NCI-H345 treated with DMSO at 0.1 percent for 48 hours (cell line): ENCODE measurements around the gene BIRC5.

Experiments used
- DNase-seq: peaks from one replicate; lab custom pipeline; 2025; ENCODE audit not compliant: unreplicated experiment; lab: John Stamatoyannopoulos, UW

Gene BIRC5

GRCh38 chr17:78271419-78272170 lies 57.5 kb downstream of the BIRC5 start:
- no peak for DNase-seq

- no peak for DNase-seq
Measured at GRCh38 chr17:78272181-78272913, 58.3 kb downstream of the BIRC5 start.

GRCh38 chr17:78272914-78273258 lies 58.8 kb downstream of the BIRC5 start:
- no peak for DNase-seq

- DNase-seq: no peak
Measured at GRCh38 chr17:78273813-78274212, 59.8 kb downstream of the BIRC5 start.
